ENCODE measurements around the gene MOB2. TPM values are rescaled to one million over a fixed set of nuclear protein-coding genes. Genes with fewer than 3 reads are reported as not detected.

Gene MOB2
- total RNA-seq, 4 donors from 2014 or later, result 24.5 to 59.9 (median 39.1) TPM

DNA sequence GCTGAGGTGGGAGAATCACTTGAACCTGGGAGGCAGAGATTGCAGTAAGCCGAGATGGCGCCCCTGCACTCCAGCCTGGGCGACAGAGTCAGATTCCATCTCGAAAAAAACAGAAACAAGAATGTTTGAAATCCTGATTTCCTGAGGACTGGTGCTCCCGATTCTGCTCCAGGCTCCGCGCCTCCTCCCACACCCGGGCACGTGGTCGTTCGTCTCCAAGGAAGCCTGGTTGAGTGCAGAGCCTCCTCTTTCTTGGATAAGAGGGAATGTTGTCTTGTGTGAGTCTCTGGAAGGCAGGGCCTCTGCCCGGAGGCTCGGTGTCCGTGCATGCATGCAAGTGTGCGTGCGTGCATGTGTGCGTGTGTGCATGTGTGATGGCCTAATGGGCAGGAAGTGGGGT is 66.8 kb downstream of the MOB2 start:
- TF ChIP-seq, protein P1, sequence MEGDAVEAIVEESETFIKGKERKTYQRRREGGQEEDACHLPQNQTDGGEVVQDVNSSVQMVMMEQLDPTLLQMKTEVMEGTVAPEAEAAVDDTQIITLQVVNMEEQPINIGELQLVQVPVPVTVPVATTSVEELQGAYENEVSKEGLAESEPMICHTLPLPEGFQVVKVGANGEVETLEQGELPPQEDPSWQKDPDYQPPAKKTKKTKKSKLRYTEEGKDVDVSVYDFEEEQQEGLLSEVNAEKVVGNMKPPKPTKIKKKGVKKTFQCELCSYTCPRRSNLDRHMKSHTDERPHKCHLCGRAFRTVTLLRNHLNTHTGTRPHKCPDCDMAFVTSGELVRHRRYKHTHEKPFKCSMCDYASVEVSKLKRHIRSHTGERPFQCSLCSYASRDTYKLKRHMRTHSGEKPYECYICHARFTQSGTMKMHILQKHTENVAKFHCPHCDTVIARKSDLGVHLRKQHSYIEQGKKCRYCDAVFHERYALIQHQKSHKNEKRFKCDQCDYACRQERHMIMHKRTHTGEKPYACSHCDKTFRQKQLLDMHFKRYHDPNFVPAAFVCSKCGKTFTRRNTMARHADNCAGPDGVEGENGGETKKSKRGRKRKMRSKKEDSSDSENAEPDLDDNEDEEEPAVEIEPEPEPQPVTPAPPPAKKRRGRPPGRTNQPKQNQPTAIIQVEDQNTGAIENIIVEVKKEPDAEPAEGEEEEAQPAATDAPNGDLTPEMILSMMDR (IDR thresholded peaks at IDR 0.05; ENCODE audit: low read depth), result no peak

Other genes starting within 250 kb of the MOB2 start
- 10 to 100 TPM; 20.5 to 40.9 (median 27.4) TPM for gene TOLLIP, start 177.1 kb downstream of the MOB2 start, total RNA-seq
- under 1 TPM in 2 of 4 donors, not detected in 2; 0.22 to 0.49 TPM for gene BRSK2, start 96.8 kb downstream of the MOB2 start, total RNA-seq
- gene DUSP8, start 85.5 kb upstream of the MOB2 start, total RNA-seq, result 1 to 10 TPM in 2 of 4 donors, under 1 TPM in 2; 0.22 to 2.3 (median 0.74) TPM
- gene KRTAP5-1, start 98.5 kb upstream of the MOB2 start, total RNA-seq, result not detected
- not detected for gene KRTAP5-2, start 111.5 kb upstream of the MOB2 start, total RNA-seq
- not detected for gene KRTAP5-3, start 121.7 kb upstream of the MOB2 start, total RNA-seq
- gene KRTAP5-4, start 135.4 kb upstream of the MOB2 start, total RNA-seq, result not detected
- not detected for gene KRTAP5-5, start 143.0 kb upstream of the MOB2 start, total RNA-seq
- not detected for gene KRTAP5-6, start 210.4 kb upstream of the MOB2 start, total RNA-seq

Data from subcutaneous adipose tissue (tissue), 4 donors.